GM18873 (cell line): ENCODE data around the gene DNAH12.
A peak's percentile ranks its signal among the peaks of the same experiment; 100 is the strongest.

Source experiments
- ATAC-seq: cut with Tn5 transposase; IDR thresholded peaks from one replicate; pipeline ENCODE4 v1.9.1; 2021; ENCODE audit warnings: mild to moderate bottlenecking, moderate library complexity, moderate number of reproducible peaks; ENCODE audit not compliant: unreplicated experiment, low FRiP score

Gene DNAH12

GRCh38 chr3:57544181-57545125, at the start of gene DNAH12:
DNAH12 (minus strand) TSS chr3:57544344; CDS start chr3:57542870, 1,474 bp downstream.
- no peak for ATAC-seq

- ATAC-seq: no peak
These were observed 48.2 kb upstream of the DNAH12 start for GRCh38 chr3:57592306-57592705.

- ATAC-seq: no peak
These were observed 43.8 kb upstream of the DNAH12 start for GRCh38 chr3:57587905-57588304.

GRCh38 chr3:57586778-57587177, 42.6 kb upstream of the DNAH12 start:
- no peak for ATAC-seq

- ATAC-seq: no peak
These were observed 39.4 kb upstream of the DNAH12 start for GRCh38 chr3:57583544-57583943.

- no peak for ATAC-seq
These were observed 38.5 kb upstream of the DNAH12 start for GRCh38 chr3:57582474-57583168.

GRCh38 chr3:57577801-57578200, 33.7 kb upstream of the DNAH12 start:
- ATAC-seq: no peak

- ATAC-seq: no peak
These were observed 32.0 kb upstream of the DNAH12 start for GRCh38 chr3:57575966-57576626.

- no peak for ATAC-seq
These were observed 28.0 kb upstream of the DNAH12 start for GRCh38 chr3:57572096-57572495.

- ATAC-seq: no peak
These were observed 26.7 kb upstream of the DNAH12 start for GRCh38 chr3:57570878-57571277.

- ATAC-seq: no peak
These were observed 25.8 kb upstream of the DNAH12 start for GRCh38 chr3:57569859-57570450.

- ATAC-seq: no peak
These were observed 15.4 kb upstream of the DNAH12 start for GRCh38 chr3:57559526-57559925.

GRCh38 chr3:57557085-57557537, 13.0 kb upstream of the DNAH12 start:
- ATAC-seq: peak; percentile 1

GRCh38 chr3:57556459-57557084, 12.4 kb upstream of the DNAH12 start:
- ATAC-seq: peak; percentile 26

GRCh38 chr3:57555738-57556458, 11.8 kb upstream of the DNAH12 start, which contains the start of gene PDE12:
PDE12 (plus strand) TSS chr3:57556274; CDS start chr3:57556380, 106 bp downstream.
- ATAC-seq: peak; percentile 71

GRCh38 chr3:57555306-57555705, 11.2 kb upstream of the DNAH12 start:
- no peak for ATAC-seq

- ATAC-seq: no peak
These were observed 2.5 kb upstream of the DNAH12 start for GRCh38 chr3:57546616-57547015.

GRCh38 chr3:57545636-57546268, 1.6 kb upstream of the DNAH12 start:
- ATAC-seq: no peak

GRCh38 chr3:57538465-57538864, 5.7 kb downstream of the DNAH12 start:
- no peak for ATAC-seq
